Measurements from ENCODE around the gene GARIN5B. TPM values are rescaled to one million over a fixed set of nuclear protein-coding genes. Genes with fewer than 3 reads are reported as not detected.

GARIN5B gene
- total and polyA plus RNA-seq, 2 of the 4 experiments (the other 2 are of a cell fraction) = not detected

DNA sequence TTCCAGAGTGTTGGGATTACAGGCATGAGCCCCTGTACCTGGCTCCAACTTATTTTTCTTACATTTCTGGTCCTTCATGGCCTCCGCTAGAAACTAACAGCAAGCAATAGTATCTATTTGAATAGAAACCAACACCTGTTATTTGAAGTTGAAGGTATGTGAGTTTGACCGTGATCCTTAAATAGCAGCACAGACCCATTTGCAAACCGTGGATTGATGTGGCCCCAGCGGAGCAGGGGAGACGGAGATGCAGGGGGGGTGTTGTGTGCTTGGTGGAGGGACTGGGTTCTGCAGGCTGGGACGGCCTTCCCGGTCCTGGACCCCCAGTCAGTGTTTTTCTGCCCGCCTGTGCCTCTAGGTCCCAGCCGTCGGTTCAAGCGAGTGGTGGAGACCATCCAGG is 54.8 kb downstream of the GARIN5B start:
- Histone ChIP-seq H3K4me1 (ENCODE audit: control insufficient read depth, insufficient read depth, low read length) (no peaks in the 10 kb centered on the region), H2AFZ (replicated peaks; ENCODE audit: low read length, poor library complexity) (no peak overlapping the region), H2AK9ac (replicated peaks; ENCODE audit: low read depth, low read length, poor library complexity) (no peak overlapping the region), H2BK20ac (ENCODE audit: low read depth, low read length) (no peak overlapping the region), H3K56ac (ENCODE audit: extremely low read depth, insufficient read depth, low read length) (no peak overlapping the region), H3K4ac (ENCODE audit: low read depth, low read length) (no peak overlapping the region), H2BK120ac (ENCODE audit: low read depth, low read length) (no peak overlapping the region), H3K27me3 (ENCODE audit: control insufficient read depth, insufficient read depth, low read length) (no peaks in the 10 kb centered on the region), H4K91ac (ENCODE audit: insufficient read depth, low read depth, low read length) (no peak overlapping the region), H3K79me1 (ENCODE audit: low read depth in 1 of 2, low read length in 2 of 2) (no peaks in the 10 kb centered on the region), H4K8ac (ENCODE audit: low read depth in 2 of 2, low read length in 2 of 2) (no peak overlapping the region), H3K9ac (ENCODE audit: low read depth, low read length) (no peak overlapping the region), H3K9me1 (ENCODE audit: insufficient read depth, low read length) (no peaks in the 10 kb centered on the region), H3K27ac (ENCODE audit: insufficient read depth, low read length) (no peak overlapping the region), H2BK5ac (ENCODE audit: low read depth, low read length, poor library complexity, severe bottlenecking) (no peak overlapping the region), H3K36me3 (ENCODE audit: control insufficient read depth, insufficient read depth, low read length) (peaks cover 46% of the 10 kb centered on the region), H3K4me2 (ENCODE audit: low read depth, low read length) (no peak overlapping the region), H3K23ac (ENCODE audit: low read depth, low read length) (no peak overlapping the region), H3K9me3 (ENCODE audit: control insufficient read depth, insufficient read depth, low read length) (no peaks in the 10 kb centered on the region; the same call in 1 of the 2 replicates), H2AK5ac (ENCODE audit: low read depth, low read length) (no peak overlapping the region), H4K5ac (ENCODE audit: low read depth, low read length) (no peak overlapping the region), H4K20me1 (ENCODE audit: insufficient read depth, low read length) (no peaks in the 10 kb centered on the region), H3K18ac (ENCODE audit: low read depth, low read length) (no peak overlapping the region), H3K4me3 (ENCODE audit: insufficient read depth, low read depth, low read length) (no peak overlapping the region), H3K14ac (replicated peaks; ENCODE audit: low read depth, low read length) (no peak overlapping the region), H2BK15ac (ENCODE audit: low read depth, low read length) (no peak overlapping the region)
- in situ Hi-C loops (cut with MboI; ENCODE audit: low sequenced_read_pairs) (no loop called here), dilution Hi-C loops (cut with HindIII; ENCODE audit: low sequenced_read_pairs, unreplicated experiment) (no loop called here), intact Hi-C loops (cut with micrococcal nuclease) (no loop called here)
- CTCF ChIA-PET = no interaction called here
- POLR2A ChIA-PET (ENCODE audit: unreplicated experiment) = no interaction called here
- TF ChIP-seq RCOR1 (IDR thresholded peaks at IDR 0.05; ENCODE audit: insufficient replicate concordance, low read length) = no peak
- no peak for TF ChIP-seq CEBPB (IDR thresholded peaks at IDR 0.05; ENCODE audit: low read depth, low read length)
- no peak for TF ChIP-seq MAFK (IDR thresholded peaks at IDR 0.05; ENCODE audit: low read depth, low read length)
- no peak for TF ChIP-seq FOS (IDR thresholded peaks at IDR 0.05; ENCODE audit: low read depth, low read length)
- no peak for TF ChIP-seq MXI1 (IDR thresholded peaks at IDR 0.05; ENCODE audit: borderline replicate concordance, low read depth, low read length)
- no TSS peak for BruUV-seq (replicated peaks)
- ATAC-seq (ENCODE audit: low read depth) = no peak
- no CpG with 5 or more reads among the region's 11 CpGs for WGBS, 2 experiments (ENCODE audit: extremely low coverage in 2 of 2, insufficient read length in 1 of 2)
- DNase-seq = no peak
